M059J (cell line): ENCODE measurements around the gene RABGGTA. TPM values are rescaled to one million over a fixed set of nuclear protein-coding genes. Genes with fewer than 3 reads are reported as not detected.
"Not testable (repeated sequence)": the region's sequence is repeated elsewhere in the genome, so short reads cannot be mapped to it uniquely, and the experiment has no call there.

Source experiments
- DNase-seq: peaks from one replicate; pipeline ENCODE4 v3.0.0-alpha.2; 2012; ENCODE audit warnings: low read depth
- total RNA-seq: library from RNA; depleted of rRNA; stranded (reverse); fragments of >200 nt; shearing (Covaris generic); gene quantifications from 2 replicates; pipeline ENCODE4 v1.2.3, GENCODE V29; 2014

The RABGGTA gene
- total RNA-seq, 1 experiment from 2014 or later = 17.7 TPM

- DNase-seq = no peak
Measured at GRCh38 chr14:24260780-24261157, 10.6 kb downstream of the RABGGTA start.

- no peak for DNase-seq
Measured at GRCh38 chr14:24260026-24260779, 11.2 kb downstream of the RABGGTA start.

GRCh38 chr14:24259282-24260025, 11.9 kb downstream of the RABGGTA start:
- DNase-seq = peak; percentile 25

- no peak for DNase-seq
Measured at GRCh38 chr14:24258548-24259265, 12.7 kb downstream of the RABGGTA start.

GRCh38 chr14:24258119-24258518, 13.3 kb downstream of the RABGGTA start:
- no peak for DNase-seq

- DNase-seq = no peak
Measured at GRCh38 chr14:24256960-24257359, 14.4 kb downstream of the RABGGTA start.

GRCh38 chr14:24255931-24256711, 15.3 kb downstream of the RABGGTA start:
- no peak for DNase-seq

GRCh38 chr14:24255438-24255837, 16.0 kb downstream of the RABGGTA start:
- DNase-seq = no peak

- DNase-seq = no peak
Measured at GRCh38 chr14:24254630-24255392, 16.6 kb downstream of the RABGGTA start.

GRCh38 chr14:24253936-24254335, 17.5 kb downstream of the RABGGTA start:
- DNase-seq = no peak

- no peak for DNase-seq
Measured at GRCh38 chr14:24252289-24253124, 18.9 kb downstream of the RABGGTA start.

GRCh38 chr14:24251880-24252288, 19.5 kb downstream of the RABGGTA start:
- peak; percentile 65 for DNase-seq

GRCh38 chr14:24250354-24250753, 21.0 kb downstream of the RABGGTA start:
- DNase-seq = no peak

GRCh38 chr14:24249230-24250021, 22.0 kb downstream of the RABGGTA start:
- DNase-seq = no peak

- DNase-seq = no peak
Measured at GRCh38 chr14:24247422-24247821, 24.0 kb downstream of the RABGGTA start.

- DNase-seq = peak; percentile 53
Measured at GRCh38 chr14:24246765-24247212, 24.6 kb downstream of the RABGGTA start.

- not testable (repeated sequence) for DNase-seq
Measured at GRCh38 chr14:24245350-24245749, 26.0 kb downstream of the RABGGTA start.

- peak; percentile 34 for DNase-seq
Measured at GRCh38 chr14:24243336-24243836, 28.0 kb downstream of the RABGGTA start.
